HUES6 (cell line): ENCODE results near the gene MRC1.

Experiments
- H3K27ac ChIP-seq: 2 replicates; pipeline ENCODE4 v1.7.0; 2013; ENCODE audit warnings: low read depth, mild to moderate bottlenecking, low read length, inconsistent platforms
- H3K27me3 ChIP-seq: 2 replicates; pipeline ENCODE4 v1.6.1; 2013; ENCODE audit warnings: low read length; ENCODE audit not compliant: control insufficient read depth, insufficient read depth
- H3K36me3 ChIP-seq: 2 replicates; pipeline ENCODE4 v1.6.1; 2013; ENCODE audit warnings: low read length; ENCODE audit not compliant: control insufficient read depth, insufficient read depth
- H3K4me1 ChIP-seq: 2 replicates; pipeline ENCODE4 v1.6.1; 2013; ENCODE audit warnings: low read length; ENCODE audit not compliant: control insufficient read depth, insufficient read depth
- H3K4me3 ChIP-seq: 2 replicates; pipeline ENCODE4 v1.5.1; 2013; ENCODE audit warnings: low read depth, low read length
- H3K9ac ChIP-seq: one replicate; pipeline ENCODE4 v1.6.1; 2013; ENCODE audit warnings: mild to moderate bottlenecking, low read length
- H3K9me3 ChIP-seq: 2 replicates; pipeline ENCODE4 v1.6.1; 2013; ENCODE audit warnings: low read depth, low read length; ENCODE audit not compliant: control insufficient read depth, insufficient read depth

MRC1 gene

DNA sequence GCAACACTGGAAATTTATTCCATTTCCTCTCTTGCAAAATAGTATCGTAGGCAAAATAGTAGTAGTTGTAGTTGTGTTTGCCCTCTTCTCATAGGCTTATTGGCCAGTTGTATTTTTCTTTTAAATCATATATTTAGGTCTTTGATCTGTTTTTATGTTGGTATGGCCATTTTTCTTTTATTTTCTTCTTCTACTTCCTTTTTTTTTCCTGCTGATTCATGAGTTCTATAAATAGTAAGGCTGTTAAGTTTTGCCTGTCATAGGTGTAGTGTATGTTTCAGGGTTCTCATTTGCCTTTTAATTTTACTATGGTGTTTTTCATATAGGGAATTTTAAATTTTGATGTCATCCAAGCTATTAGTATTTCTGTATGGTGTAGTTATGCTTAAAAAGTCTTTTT, 25.4 kb upstream of the MRC1 start:
- H3K27ac ChIP-seq: no peak overlapping the region
- no peak overlapping the region for H3K9ac ChIP-seq
- peaks cover 8% of the 10 kb centered on the region; the same call in 1 of the 2 replicates for H3K4me1 ChIP-seq
- no peaks in the 10 kb centered on the region for H3K9me3 ChIP-seq
- H3K4me3 ChIP-seq: no peak overlapping the region
- no peaks in the 10 kb centered on the region for H3K36me3 ChIP-seq
- no peaks in the 10 kb centered on the region for H3K27me3 ChIP-seq

DNA sequence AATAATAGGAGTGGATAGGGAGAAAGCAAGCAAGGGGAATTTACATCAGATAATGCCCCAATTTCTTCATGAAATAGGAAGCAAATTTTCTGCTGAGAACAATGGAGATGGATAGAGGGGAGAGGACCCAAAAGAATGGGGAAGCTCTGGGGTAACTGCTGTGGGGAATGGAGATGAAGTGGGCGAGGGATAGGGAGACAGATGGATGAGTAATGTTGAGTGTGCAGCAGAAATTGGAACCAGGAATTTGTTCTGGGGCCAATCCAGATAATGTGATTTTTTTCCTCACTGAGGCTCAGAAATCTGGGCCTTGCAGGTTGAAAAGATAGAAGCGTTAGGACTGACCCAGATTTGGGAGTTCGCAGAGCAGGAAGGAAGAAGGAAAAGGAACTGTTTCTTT, 24.5 kb upstream of the MRC1 start:
- Histone ChIP-seq H3K27ac (no peak overlapping the region), H3K9ac (no peak overlapping the region), H3K4me3 (no peak overlapping the region), H3K36me3 (no peaks in the 10 kb centered on the region), H3K4me1 (peaks cover 9% of the 10 kb centered on the region; the same call in 1 of the 2 replicates), H3K27me3 (no peaks in the 10 kb centered on the region), H3K9me3 (no peaks in the 10 kb centered on the region)

DNA sequence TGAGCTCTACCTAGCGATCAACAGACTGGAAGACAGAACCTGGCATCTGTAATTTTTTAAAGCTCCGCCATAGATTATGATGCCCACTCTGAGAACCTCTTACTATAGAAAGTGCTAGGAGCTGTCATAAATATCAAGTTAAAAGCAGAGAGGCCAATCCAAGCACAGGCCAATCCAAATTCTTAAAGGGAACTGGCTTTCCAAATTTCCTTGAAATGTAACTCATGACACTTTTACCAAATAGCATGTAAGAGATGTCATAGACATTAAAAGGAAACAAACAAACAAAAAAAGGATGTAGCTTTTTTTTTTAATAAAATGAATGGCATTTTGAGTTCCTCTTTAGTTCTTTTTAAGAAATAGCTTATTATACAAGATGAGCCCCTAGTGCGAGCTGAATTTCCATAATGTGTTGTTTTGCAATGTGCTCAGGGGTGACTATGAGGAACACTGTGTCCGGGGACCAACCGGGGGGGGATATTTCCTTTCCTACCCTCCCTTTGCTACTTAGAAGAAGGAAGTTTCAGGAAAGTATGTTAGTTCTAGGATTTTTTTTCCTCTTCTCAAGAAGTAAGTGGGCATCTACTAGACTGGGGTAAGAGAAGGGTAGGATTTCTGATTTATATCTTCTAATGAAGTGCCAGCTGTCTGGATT, 23.7 kb upstream of the MRC1 start:
- H3K27ac ChIP-seq: no peak overlapping the region
- peaks cover 9% of the 10 kb centered on the region; the same call in 1 of the 2 replicates for H3K4me1 ChIP-seq
- H3K4me3 ChIP-seq: no peak overlapping the region
- no peaks in the 10 kb centered on the region for H3K9me3 ChIP-seq
- H3K9ac ChIP-seq: no peak overlapping the region
- no peaks in the 10 kb centered on the region for H3K27me3 ChIP-seq
- H3K36me3 ChIP-seq: no peaks in the 10 kb centered on the region

DNA sequence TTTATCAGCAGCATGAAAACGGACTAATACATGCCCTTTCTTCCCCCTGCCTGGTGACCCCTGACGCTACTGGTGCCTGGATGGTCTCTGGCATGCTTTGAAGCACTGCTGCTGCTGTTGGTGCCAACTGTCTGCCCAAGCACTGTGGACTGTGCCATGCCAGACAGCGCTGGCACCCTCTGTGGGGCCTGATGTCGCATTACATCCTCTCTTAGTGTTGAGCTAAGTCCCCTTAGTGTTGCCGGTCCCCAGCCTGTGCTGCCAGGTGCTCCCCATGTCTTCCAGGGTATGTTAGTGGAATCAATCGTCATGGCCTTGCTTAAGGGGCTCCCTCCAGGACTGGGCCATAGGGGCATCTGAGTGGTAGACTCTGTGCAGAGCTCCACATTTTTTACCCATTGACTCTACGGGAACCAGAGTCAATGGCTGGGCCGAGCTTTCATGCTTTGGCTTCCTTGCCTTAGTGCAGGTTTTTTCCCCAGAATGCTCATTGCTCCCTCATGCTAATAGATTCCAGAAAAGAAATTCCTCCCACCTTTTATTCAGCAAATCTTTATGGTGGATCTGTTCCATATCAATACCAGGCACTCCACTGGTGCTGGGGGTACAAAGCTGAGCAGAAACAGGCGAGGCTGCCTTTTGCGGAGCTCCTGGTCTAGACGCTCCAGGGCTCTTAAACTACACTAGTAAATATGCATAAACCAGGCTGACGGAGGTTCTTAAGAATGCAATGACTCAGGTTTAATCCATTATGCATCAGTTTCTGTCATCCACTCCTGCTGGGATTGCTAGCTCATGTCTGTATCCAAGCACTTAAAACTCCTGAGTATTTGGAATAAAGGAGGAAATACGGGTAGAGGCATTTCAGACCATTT, 21.8 kb upstream of the MRC1 start:
- no peaks in the 10 kb centered on the region for H3K36me3 ChIP-seq
- H3K27ac ChIP-seq: peak overlapping the region; percentile 1; the same call in 1 of the 2 replicates
- no peak overlapping the region for H3K4me3 ChIP-seq
- no peaks in the 10 kb centered on the region for H3K27me3 ChIP-seq
- H3K9me3 ChIP-seq: no peaks in the 10 kb centered on the region
- H3K4me1 ChIP-seq: peaks cover 9% of the 10 kb centered on the region; the same call in 1 of the 2 replicates
- no peak overlapping the region for H3K9ac ChIP-seq

DNA sequence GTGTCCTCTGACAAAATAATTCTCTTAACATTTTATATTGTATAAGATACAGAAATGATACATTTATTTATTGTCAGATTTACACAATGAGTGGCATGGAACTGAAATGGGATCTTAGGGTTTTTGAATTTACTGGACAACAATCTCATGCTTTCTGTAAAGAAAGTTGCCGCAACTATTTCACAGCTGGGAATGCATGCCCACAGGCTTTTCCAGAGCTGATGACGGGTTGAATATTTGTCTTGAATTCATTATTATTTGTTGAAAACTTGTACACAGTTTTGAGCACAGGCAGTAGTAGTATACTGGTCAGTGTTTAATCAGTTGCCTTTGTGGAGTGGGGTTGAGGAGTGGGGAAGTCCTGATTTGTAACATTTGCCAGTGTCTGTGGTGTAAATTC, 20.5 kb upstream of the MRC1 start:
- Histone ChIP-seq H3K27ac (no peak overlapping the region), H3K36me3 (no peaks in the 10 kb centered on the region), H3K4me1 (peaks cover 9% of the 10 kb centered on the region; the same call in 1 of the 2 replicates), H3K4me3 (no peak overlapping the region), H3K9ac (no peak overlapping the region), H3K9me3 (no peaks in the 10 kb centered on the region), H3K27me3 (no peaks in the 10 kb centered on the region)

DNA sequence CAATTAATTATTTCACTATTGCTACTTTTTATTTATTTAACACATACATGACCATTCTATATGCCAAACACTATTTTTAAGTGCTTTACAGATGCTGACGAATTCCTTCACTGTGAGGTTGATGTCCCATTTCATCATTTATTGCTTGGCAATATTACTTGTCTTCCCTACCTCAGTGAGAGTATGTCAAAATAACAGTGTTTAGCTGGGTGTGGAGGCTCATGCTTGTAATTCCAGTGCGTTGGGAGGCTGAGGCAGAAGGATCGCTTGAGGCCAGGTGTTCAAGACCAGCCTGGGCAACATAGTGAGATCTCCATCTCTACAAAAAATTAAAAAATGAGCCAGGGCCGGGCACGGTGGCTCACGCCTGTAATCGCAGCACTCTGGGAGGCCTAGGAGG, 19.8 kb upstream of the MRC1 start:
- Histone ChIP-seq H3K27me3 (no peaks in the 10 kb centered on the region), H3K4me1 (peaks cover 9% of the 10 kb centered on the region; the same call in 1 of the 2 replicates), H3K27ac (no peak overlapping the region), H3K36me3 (no peaks in the 10 kb centered on the region), H3K9me3 (no peaks in the 10 kb centered on the region), H3K4me3 (no peak overlapping the region), H3K9ac (no peak overlapping the region)

DNA sequence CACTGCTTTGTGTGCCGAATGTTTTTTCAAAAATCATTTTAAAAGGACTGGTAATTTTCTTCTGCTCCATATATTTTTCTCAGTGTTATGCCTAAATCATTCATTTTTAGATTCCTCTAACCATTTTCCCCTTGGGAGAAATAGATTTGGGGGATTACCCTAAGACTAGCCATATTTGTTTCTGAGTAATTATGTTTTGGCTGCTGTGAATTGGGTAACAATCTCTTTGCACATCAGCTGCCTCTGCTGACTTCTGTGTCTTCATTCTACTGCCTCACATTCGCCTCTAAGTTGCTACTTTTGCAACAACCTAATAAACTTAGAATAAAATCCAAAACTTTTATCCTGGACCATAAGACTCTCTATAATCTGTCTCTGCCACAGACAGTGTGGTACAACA, 18.5 kb upstream of the MRC1 start:
- Histone ChIP-seq H3K9me3 (no peaks in the 10 kb centered on the region), H3K27ac (no peak overlapping the region), H3K27me3 (no peaks in the 10 kb centered on the region), H3K36me3 (no peaks in the 10 kb centered on the region), H3K9ac (no peak overlapping the region), H3K4me3 (no peak overlapping the region), H3K4me1 (peaks cover 9% of the 10 kb centered on the region; the same call in 1 of the 2 replicates)

DNA sequence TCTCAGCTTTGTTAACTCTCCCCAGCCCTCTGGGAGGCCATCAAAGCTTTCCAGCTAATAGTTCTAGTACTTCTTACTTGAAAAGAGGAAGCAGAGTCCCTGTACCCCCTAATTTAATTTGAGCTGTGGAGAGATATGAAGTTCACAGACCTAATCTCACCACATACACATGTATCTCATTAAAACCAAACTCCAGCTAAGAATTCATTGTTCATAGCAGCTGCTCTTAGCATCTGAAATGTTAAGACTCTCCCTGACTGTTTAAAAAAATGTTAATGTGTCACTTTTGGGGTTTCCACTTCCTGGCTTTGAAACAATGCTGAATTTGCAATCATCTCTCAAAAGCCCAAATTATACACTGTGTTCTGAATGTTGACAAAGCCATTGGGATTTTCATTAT, 16.2 kb upstream of the MRC1 start:
- Histone ChIP-seq H3K4me1 (peaks cover 3% of the 10 kb centered on the region; the same call in 1 of the 2 replicates), H3K9me3 (peaks cover 13% of the 10 kb centered on the region), H3K27me3 (no peaks in the 10 kb centered on the region), H3K9ac (no peak overlapping the region), H3K36me3 (no peaks in the 10 kb centered on the region), H3K4me3 (no peak overlapping the region), H3K27ac (no peak overlapping the region)

DNA sequence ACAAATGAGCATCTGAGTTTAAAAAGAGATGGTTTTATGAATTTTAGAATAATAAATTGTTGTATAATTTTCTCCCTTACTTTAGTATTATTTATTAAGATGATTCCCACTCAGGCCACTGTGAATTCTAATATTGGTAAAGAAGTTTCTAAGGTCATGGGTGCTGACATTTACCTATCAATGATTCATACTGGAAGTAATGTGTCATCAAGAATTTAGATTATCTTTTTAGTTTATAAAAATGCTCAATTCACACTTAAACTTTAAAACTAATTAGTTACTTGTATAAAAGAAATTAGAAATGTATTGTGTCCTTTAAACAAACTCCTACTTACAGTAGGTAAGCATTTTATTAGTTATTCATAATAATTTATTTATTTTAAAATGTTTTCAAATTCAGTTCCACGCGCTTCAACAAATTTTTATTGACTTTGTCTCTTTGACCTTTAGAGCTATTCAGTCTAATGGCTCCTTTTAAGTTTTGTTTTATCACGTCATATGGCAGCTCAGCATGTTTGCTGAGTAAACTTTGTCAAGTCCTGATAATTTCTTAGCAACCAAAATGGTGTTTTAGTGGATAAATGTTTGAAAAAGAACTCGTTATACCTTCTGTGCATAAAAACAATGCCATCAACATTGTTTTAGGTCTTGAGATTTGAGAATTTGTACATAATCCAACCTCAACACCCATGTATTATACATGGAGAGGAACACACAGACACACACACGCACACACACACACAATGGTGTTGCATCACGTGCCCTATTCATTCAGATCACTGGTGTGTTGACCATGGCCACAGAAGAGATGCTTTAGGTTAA, 15.1 kb upstream of the MRC1 start:
- no peak overlapping the region for H3K27ac ChIP-seq
- H3K36me3 ChIP-seq: no peaks in the 10 kb centered on the region
- H3K9me3 ChIP-seq: peaks cover 13% of the 10 kb centered on the region
- H3K4me3 ChIP-seq: no peak overlapping the region
- no peak overlapping the region for H3K9ac ChIP-seq
- no peaks in the 10 kb centered on the region for H3K4me1 ChIP-seq
- H3K27me3 ChIP-seq: no peaks in the 10 kb centered on the region

DNA sequence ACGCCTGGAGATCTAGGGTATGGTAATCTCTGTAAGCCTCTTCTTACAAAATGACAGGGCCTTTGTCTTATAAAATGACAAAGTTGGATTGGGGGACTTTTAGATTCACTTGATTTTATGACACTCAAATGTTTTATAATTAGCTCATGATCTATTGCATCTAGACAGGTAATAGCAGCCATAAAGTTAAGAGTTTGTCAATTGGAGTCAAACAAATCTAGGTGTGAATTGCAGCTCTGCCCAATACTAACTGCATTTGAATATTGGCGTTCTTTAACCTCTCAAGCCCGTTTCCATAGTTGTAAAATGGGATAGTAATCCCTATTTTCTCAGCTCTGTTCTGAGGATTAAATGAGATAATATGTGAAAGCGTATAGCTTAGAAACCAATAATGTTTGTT, 14.1 kb upstream of the MRC1 start:
- H3K4me1 ChIP-seq: no peaks in the 10 kb centered on the region
- H3K9ac ChIP-seq: no peak overlapping the region
- no peak overlapping the region for H3K27ac ChIP-seq
- H3K27me3 ChIP-seq: no peaks in the 10 kb centered on the region
- H3K36me3 ChIP-seq: no peaks in the 10 kb centered on the region
- H3K9me3 ChIP-seq: peaks cover 13% of the 10 kb centered on the region
- no peak overlapping the region for H3K4me3 ChIP-seq
